ENCODE measurements around the gene PGLYRP2. TPM values are rescaled to one million over a fixed set of nuclear protein-coding genes. Genes with fewer than 3 reads are reported as not detected.

The PGLYRP2 gene
- total RNA-seq, result not detected in 2 replicates

- peak; percentile 11 for TF ChIP-seq CTCF (conservative IDR thresholded peaks at IDR 0.05; ENCODE audit: low read depth, low read length)
- DNase-seq (ENCODE audit: low read depth), result no peak
- no peak within 1 kb of the TSS for H3K4me3 ChIP-seq (ENCODE audit: low read depth, low read length)
Observed at GRCh38 chr19:15479391-15480345, at the start of gene PGLYRP2. Gene PGLYRP2, minus strand, starts transcription at chr19:15479501. Its CDS starts 130 bp downstream, at chr19:15479371.

- H3K4me3 ChIP-seq (ENCODE audit: low read depth, low read length), result no peak overlapping the region
- DNase-seq (ENCODE audit: low read depth), result no peak
- TF ChIP-seq CTCF (conservative IDR thresholded peaks at IDR 0.05; ENCODE audit: low read depth, low read length), result no peak
Observed at GRCh38 chr19:15527705-15528104, 48.4 kb upstream of the PGLYRP2 start.

- DNase-seq (ENCODE audit: low read depth), result no peak
- TF ChIP-seq CTCF (conservative IDR thresholded peaks at IDR 0.05; ENCODE audit: low read depth, low read length), result no peak
- no peak overlapping the region for H3K4me3 ChIP-seq (ENCODE audit: low read depth, low read length)
Observed at GRCh38 chr19:15526408-15526807, 47.1 kb upstream of the PGLYRP2 start.

GRCh38 chr19:15525291-15525690, 46.0 kb upstream of the PGLYRP2 start:
- no peak overlapping the region for H3K4me3 ChIP-seq (ENCODE audit: low read depth, low read length)
- DNase-seq (ENCODE audit: low read depth), result no peak
- no peak for TF ChIP-seq CTCF (conservative IDR thresholded peaks at IDR 0.05; ENCODE audit: low read depth, low read length)

GRCh38 chr19:15524781-15525180, 45.5 kb upstream of the PGLYRP2 start:
- H3K4me3 ChIP-seq (ENCODE audit: low read depth, low read length), result no peak overlapping the region
- no peak for TF ChIP-seq CTCF (conservative IDR thresholded peaks at IDR 0.05; ENCODE audit: low read depth, low read length)
- DNase-seq (ENCODE audit: low read depth), result no peak

- no peak overlapping the region for H3K4me3 ChIP-seq (ENCODE audit: low read depth, low read length)
- no peak for DNase-seq (ENCODE audit: low read depth)
- TF ChIP-seq CTCF (conservative IDR thresholded peaks at IDR 0.05; ENCODE audit: low read depth, low read length), result no peak
Observed at GRCh38 chr19:15519433-15519976, 40.2 kb upstream of the PGLYRP2 start.

All from epithelial cell of proximal tubule (primary cell).